C4-2B (cell line): ENCODE data around the gene TRAPPC12.

Source experiments
- ZFX ChIP-seq: fragments of 450-650 bp; IDR thresholded peaks from 2 replicates; pipeline ENCODE4 v1.6.1; 2017
- TF ChIP-seq, protein P1 (sequence below): fragments of 450-650 bp; conservative IDR thresholded peaks from 2 replicates; pipeline ENCODE4 v1.5.1; 2017; ENCODE audit warnings: mild to moderate bottlenecking

GRCh38 chr2:3396920-3397559 lies 17.5 kb downstream of the TRAPPC12 start:
- TF ChIP-seq, protein P1, sequence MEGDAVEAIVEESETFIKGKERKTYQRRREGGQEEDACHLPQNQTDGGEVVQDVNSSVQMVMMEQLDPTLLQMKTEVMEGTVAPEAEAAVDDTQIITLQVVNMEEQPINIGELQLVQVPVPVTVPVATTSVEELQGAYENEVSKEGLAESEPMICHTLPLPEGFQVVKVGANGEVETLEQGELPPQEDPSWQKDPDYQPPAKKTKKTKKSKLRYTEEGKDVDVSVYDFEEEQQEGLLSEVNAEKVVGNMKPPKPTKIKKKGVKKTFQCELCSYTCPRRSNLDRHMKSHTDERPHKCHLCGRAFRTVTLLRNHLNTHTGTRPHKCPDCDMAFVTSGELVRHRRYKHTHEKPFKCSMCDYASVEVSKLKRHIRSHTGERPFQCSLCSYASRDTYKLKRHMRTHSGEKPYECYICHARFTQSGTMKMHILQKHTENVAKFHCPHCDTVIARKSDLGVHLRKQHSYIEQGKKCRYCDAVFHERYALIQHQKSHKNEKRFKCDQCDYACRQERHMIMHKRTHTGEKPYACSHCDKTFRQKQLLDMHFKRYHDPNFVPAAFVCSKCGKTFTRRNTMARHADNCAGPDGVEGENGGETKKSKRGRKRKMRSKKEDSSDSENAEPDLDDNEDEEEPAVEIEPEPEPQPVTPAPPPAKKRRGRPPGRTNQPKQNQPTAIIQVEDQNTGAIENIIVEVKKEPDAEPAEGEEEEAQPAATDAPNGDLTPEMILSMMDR: no peak
- no peak for TF ChIP-seq ZFX
